Fibroblast of pulmonary artery (primary cell): ENCODE measurements around the gene CASQ1.

Source experiments
- DNase-seq: peaks from one replicate; pipeline ENCODE4 v3.0.0-alpha.2; 2010; ENCODE audit warnings: low read depth
- H3K4me3 ChIP-seq: replicated peaks from 2 replicates; pipeline ENCODE4 v1.5.1; 2011; ENCODE audit warnings: low read depth, mild to moderate bottlenecking, control low read depth, low read length, moderate library complexity
- CTCF ChIP-seq: IDR thresholded peaks from 2 replicates; pipeline ENCODE4 v1.5.1; 2011; ENCODE audit warnings: mild to moderate bottlenecking, control low read depth, low read length, inconsistent platforms; ENCODE audit errors: missing control alignments

Gene CASQ1

GRCh38 chr1:160149716-160150115 is 40.7 kb upstream of the CASQ1 start:
- H3K4me3 ChIP-seq: no peak overlapping the region
- TF ChIP-seq CTCF: no peak
- peak; percentile 39 for DNase-seq

GRCh38 chr1:160151303-160151702 is 39.1 kb upstream of the CASQ1 start, which contains the start of gene ATP1A4:
TSS of gene ATP1A4 (plus strand) at chr1:160151603. CDS start at chr1:160152041, 438 bp downstream.
- no peak for DNase-seq
- H3K4me3 ChIP-seq: no peak within 1 kb of the TSS
- no peak for TF ChIP-seq CTCF

GRCh38 chr1:160154790-160155189 is 35.6 kb upstream of the CASQ1 start:
- no peak overlapping the region for H3K4me3 ChIP-seq
- no peak for DNase-seq
- no peak for TF ChIP-seq CTCF

GRCh38 chr1:160156361-160156760 is 34.0 kb upstream of the CASQ1 start:
- no peak for TF ChIP-seq CTCF
- H3K4me3 ChIP-seq: no peak overlapping the region
- no peak for DNase-seq

- no peak overlapping the region for H3K4me3 ChIP-seq
- DNase-seq: no peak
- no peak for TF ChIP-seq CTCF
Measured at GRCh38 chr1:160157174-160157573, 33.2 kb upstream of the CASQ1 start.

GRCh38 chr1:160158031-160158430 is 32.3 kb upstream of the CASQ1 start:
- H3K4me3 ChIP-seq: no peak overlapping the region
- TF ChIP-seq CTCF: no peak
- DNase-seq: no peak

GRCh38 chr1:160158534-160158933 is 31.8 kb upstream of the CASQ1 start:
- no peak overlapping the region for H3K4me3 ChIP-seq
- no peak for DNase-seq
- TF ChIP-seq CTCF: no peak
